ENCODE data around the gene USP47. TPM values are rescaled to one million over a fixed set of nuclear protein-coding genes. Genes with fewer than 3 reads are reported as not detected.

The USP47 gene
- total RNA-seq, 3 donors from 2014 or later, result 82.9 to 118 (median 100.0) TPM

- no peak for DNase-seq (ENCODE audit: low spot score in 2 of 2)
- no peaks in the 10 kb centered on the region for H3K4me1 ChIP-seq
- H3K27me3 ChIP-seq, result no peaks in the 10 kb centered on the region
- H3K9me3 ChIP-seq, result no peaks in the 10 kb centered on the region
- H3K36me3 ChIP-seq, result no peaks in the 10 kb centered on the region
- TF ChIP-seq POLR2AphosphoS5 (IDR thresholded peaks at IDR 0.05), result no peak
- TF ChIP-seq CTCF (IDR thresholded peaks at IDR 0.05), result no peak
- no peak for TF ChIP-seq POLR2A (IDR thresholded peaks at IDR 0.05)
- H3K27ac ChIP-seq, result no peak overlapping the region
- intact Hi-C loops (cut with DNase I; ENCODE audit: low total_unique reads), result loop anchor here (10.0 kb wide), 1 partner anchor 115 kb away; no protein-coding TSS in a partner anchor
- no peak overlapping the region for H3K4me3 ChIP-seq
Observed at GRCh38 chr11:11929920-11930319, 88.1 kb downstream of the USP47 start.

DNA sequence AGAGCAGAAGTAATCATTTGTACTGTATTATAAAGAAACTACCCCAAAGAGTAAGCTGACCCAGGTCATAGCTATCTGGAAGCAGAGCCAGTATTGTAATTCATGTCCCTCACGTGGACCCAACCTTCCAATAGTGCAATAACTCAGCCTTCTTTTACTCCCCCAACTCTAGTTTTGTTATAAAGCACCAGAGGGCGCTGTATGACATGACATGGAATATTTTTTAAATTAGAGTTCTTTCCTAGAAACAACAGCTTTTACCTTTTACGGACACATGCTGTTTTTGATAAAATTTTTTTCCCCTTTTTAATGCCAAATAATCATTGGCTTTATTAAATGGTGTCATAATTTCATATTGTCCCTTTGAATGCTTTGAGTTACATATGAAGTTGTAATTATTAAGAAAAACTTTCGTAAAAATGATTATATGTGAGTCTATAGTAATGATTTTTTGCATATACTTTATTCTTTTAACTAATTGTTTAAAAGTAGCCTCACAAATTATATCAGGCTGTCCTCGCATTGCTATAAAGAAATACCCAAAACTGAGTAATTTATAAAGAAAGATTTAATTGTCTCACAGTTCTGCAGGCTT is 89.8 kb downstream of the USP47 start:
- DNase-seq (ENCODE audit: low spot score in 2 of 2), result no peak
- Histone ChIP-seq H3K9me3 (no peaks in the 10 kb centered on the region), H3K36me3 (no peaks in the 10 kb centered on the region), H3K27me3 (no peaks in the 10 kb centered on the region), H3K27ac (no peak overlapping the region), H3K4me1 (no peaks in the 10 kb centered on the region), H3K4me3 (no peak overlapping the region)
- TF ChIP-seq CTCF (IDR thresholded peaks at IDR 0.05), result peak; percentile 50 to 70 (median 56)
- no peak for TF ChIP-seq POLR2AphosphoS5 (IDR thresholded peaks at IDR 0.05)
- intact Hi-C loops (cut with DNase I; ENCODE audit: low total_unique reads), result loop anchor here (10.0 kb wide), 1 partner anchor 113 kb away; no protein-coding TSS in a partner anchor

DNA sequence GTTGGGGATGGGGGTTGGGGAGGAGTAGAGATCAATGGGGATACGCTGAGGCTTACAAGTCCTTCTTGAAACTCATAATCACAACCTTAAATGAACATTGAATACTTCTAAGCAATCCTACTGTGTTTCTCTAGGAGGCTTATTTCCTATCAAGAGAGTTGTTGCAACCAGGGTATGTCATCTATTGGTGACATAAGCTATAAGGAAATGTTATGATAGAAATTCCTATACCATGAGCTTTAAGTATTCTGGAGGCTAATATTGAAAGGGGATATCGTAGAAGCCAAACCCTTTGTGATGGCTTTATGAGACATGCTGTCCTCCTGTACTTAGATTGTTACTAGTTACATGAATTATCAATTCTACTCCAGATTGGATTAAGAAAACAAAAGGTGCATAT is 93.8 kb downstream of the USP47 start:
- intact Hi-C loops (cut with DNase I; ENCODE audit: low total_unique reads), result loop anchor here (10.0 kb wide), 1 partner anchor 109 kb away; no protein-coding TSS in a partner anchor
- no peaks in the 10 kb centered on the region for H3K9me3 ChIP-seq
- no peaks in the 10 kb centered on the region for H3K27me3 ChIP-seq
- DNase-seq (ENCODE audit: low spot score in 2 of 2), result no peak
- peaks cover 5% of the 10 kb centered on the region for H3K36me3 ChIP-seq
- no peaks in the 10 kb centered on the region for H3K4me1 ChIP-seq
- H3K27ac ChIP-seq, result no peak overlapping the region
- TF ChIP-seq CTCF (IDR thresholded peaks at IDR 0.05), result no peak
- no peak for TF ChIP-seq POLR2A (IDR thresholded peaks at IDR 0.05)
- TF ChIP-seq POLR2AphosphoS5 (IDR thresholded peaks at IDR 0.05), result no peak
- no peak overlapping the region for H3K4me3 ChIP-seq

DNA sequence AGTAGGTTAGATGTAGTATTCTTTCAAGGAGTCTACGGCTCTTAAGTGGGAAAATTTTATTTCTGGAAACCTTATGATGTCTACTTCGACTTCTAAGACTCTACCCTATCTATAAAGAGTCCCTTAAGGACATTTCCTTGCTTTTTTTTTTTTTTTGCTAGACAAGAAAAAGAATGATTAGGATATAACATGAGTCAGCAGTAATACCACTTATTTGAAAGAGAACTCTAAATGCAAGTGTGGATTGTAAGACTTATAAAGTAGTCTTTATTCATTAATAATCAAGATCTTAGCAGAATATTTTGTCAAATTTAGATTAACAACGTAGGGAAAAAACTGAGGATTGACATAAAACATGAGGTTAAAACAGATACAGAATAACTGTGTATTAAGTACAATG is 95.7 kb downstream of the USP47 start:
- Histone ChIP-seq H3K9me3 (no peaks in the 10 kb centered on the region), H3K27me3 (no peaks in the 10 kb centered on the region), H3K36me3 (peaks cover 17% of the 10 kb centered on the region), H3K27ac (no peak overlapping the region), H3K4me1 (no peaks in the 10 kb centered on the region), H3K4me3 (no peak overlapping the region)
- TF ChIP-seq POLR2A (IDR thresholded peaks at IDR 0.05), result no peak
- DNase-seq (ENCODE audit: low spot score in 2 of 2), result no peak
- intact Hi-C loops (cut with DNase I; ENCODE audit: low total_unique reads), result loop anchor here (10.0 kb wide), 1 partner anchor 107 kb away; no protein-coding TSS in a partner anchor

GRCh38 chr11:11937957-11938356 is 96.2 kb downstream of the USP47 start:
- TF ChIP-seq POLR2AphosphoS5 (IDR thresholded peaks at IDR 0.05) (no peak), POLR2A (IDR thresholded peaks at IDR 0.05) (no peak), CTCF (IDR thresholded peaks at IDR 0.05) (no peak)

More at GRCh38 chr11:11937957-11938356, 96.2 kb downstream of the USP47 start:
- no peak for DNase-seq (ENCODE audit: low spot score in 2 of 2)
- Histone ChIP-seq H3K27me3 (no peaks in the 10 kb centered on the region), H3K36me3 (peaks cover 18% of the 10 kb centered on the region), H3K4me3 (no peak overlapping the region), H3K9me3 (no peaks in the 10 kb centered on the region), H3K4me1 (no peaks in the 10 kb centered on the region), H3K27ac (no peak overlapping the region)
- intact Hi-C loops (cut with DNase I; ENCODE audit: low total_unique reads), result loop anchor here (10.0 kb wide), 1 partner anchor 107 kb away; no protein-coding TSS in a partner anchor
